Fibroblast of lung (primary cell): ENCODE measurements around the gene SPTB. TPM values are rescaled to one million over a fixed set of nuclear protein-coding genes. Genes with fewer than 3 reads are reported as not detected.

Source experiments
- DNase-seq, 2 donors: peaks; one replicate each; pipeline versions ENCODE4 v3.0.0 to v3.0.0-alpha.2; 2010; ENCODE audit warnings: low read depth in 2 of 2
- H2AFZ ChIP-seq: 2 replicates; pipeline ENCODE4 v1.5.1; 2012; ENCODE audit warnings: low read length, control low read depth, inconsistent platforms
- H3K27ac ChIP-seq: 2 replicates; pipeline ENCODE4 v1.5.1; 2011; ENCODE audit warnings: low read length, control low read depth; ENCODE audit not compliant: insufficient read depth
- H3K27me3 ChIP-seq: 2 replicates; pipeline ENCODE4 v1.5.1; 2011; ENCODE audit warnings: mild to moderate bottlenecking, low read length; ENCODE audit not compliant: control insufficient read depth, insufficient read depth
- H3K36me3 ChIP-seq: 2 replicates; pipeline ENCODE4 v1.5.1; 2011; ENCODE audit warnings: low read length; ENCODE audit not compliant: control insufficient read depth, insufficient read depth
- H3K4me1 ChIP-seq: 2 replicates; pipeline ENCODE4 v1.5.1; 2011; ENCODE audit warnings: low read length; ENCODE audit not compliant: control insufficient read depth, insufficient read depth; ENCODE audit errors: extremely low read depth
- H3K4me2 ChIP-seq: 2 replicates; pipeline ENCODE4 v1.5.1; 2011; ENCODE audit warnings: low read length, control low read depth; ENCODE audit not compliant: insufficient read depth; ENCODE audit errors: extremely low read depth
- H3K4me3 ChIP-seq, 4 experiments: fragments of 200-600 bp in 1 of 4; sonication (generic) in 1 of 4; replicated peaks in 1 of 4; 2 replicates each; pipeline ENCODE4 v1.5.1; 2011 to 2016; ENCODE audit warnings: low read length in 4 of 4, low read depth in 3 of 4, mild to moderate bottlenecking in 3 of 4, control low read depth in 2 of 4, inconsistent platforms in 1 of 4, mixed read lengths in 1 of 4; ENCODE audit not compliant: insufficient read depth in 1 of 4; ENCODE audit errors: control extremely low read depth in 1 of 4
- H3K79me2 ChIP-seq: 2 replicates; pipeline ENCODE4 v1.5.1; 2012; ENCODE audit warnings: mild to moderate bottlenecking, low read length, inconsistent platforms; ENCODE audit not compliant: control insufficient read depth, insufficient read depth
- H3K9ac ChIP-seq: 2 replicates; pipeline ENCODE4 v1.5.1; 2011; ENCODE audit warnings: mild to moderate bottlenecking, low read length, control low read depth; ENCODE audit not compliant: insufficient read depth
- H3K9me3 ChIP-seq: 2 replicates; pipeline ENCODE4 v1.5.1; 2012; ENCODE audit warnings: low read depth, low read length; ENCODE audit not compliant: control insufficient read depth, insufficient read depth
- H4K20me1 ChIP-seq: 2 replicates; pipeline ENCODE4 v1.5.1; 2011; ENCODE audit warnings: low read length; ENCODE audit not compliant: control insufficient read depth, insufficient read depth; ENCODE audit errors: extremely low read depth
- EZH2 ChIP-seq: IDR thresholded peaks from 2 replicates; pipeline ENCODE4 v1.5.1; 2012; ENCODE audit warnings: low read length, control low read depth, mild to moderate bottlenecking; ENCODE audit errors: missing control alignments
- polyA plus RNA-seq, 2 donors: library from polyadenylated mRNA; depleted of rRNA in 1 of 2; stranded (reverse) in 1 of 2; unstranded in 1 of 2; fragments of >200 nt; gene quantifications; 2 replicates each; pipeline ENCODE4 v1.2.1, GENCODE V29; 2011 to 2012; ENCODE audit warnings: missing spikeins in 1 of 2
- total RNA-seq: library from RNA; depleted of rRNA; stranded (reverse); fragments of >200 nt; gene quantifications from 2 replicates; pipeline ENCODE4 v1.2.1, GENCODE V29; 2014
- TF ChIP-seq, protein P1 (sequence below), 2 donors: IDR thresholded peaks in 1 of 2; conservative IDR thresholded peaks in 1 of 2; 1 replicate in 1 of 2; 2 replicates in 1 of 2; pipeline ENCODE4 v1.5.1; 2011 to 2012; ENCODE audit warnings: low read length in 2 of 2, control low read depth in 1 of 2, inconsistent platforms in 1 of 2, low read depth in 1 of 2, mild to moderate bottlenecking in 1 of 2

The SPTB gene
- total and polyA plus RNA-seq, 2 donors (not counting 1 experiment from before 2014, with no cell fraction given): not detected

DNA sequence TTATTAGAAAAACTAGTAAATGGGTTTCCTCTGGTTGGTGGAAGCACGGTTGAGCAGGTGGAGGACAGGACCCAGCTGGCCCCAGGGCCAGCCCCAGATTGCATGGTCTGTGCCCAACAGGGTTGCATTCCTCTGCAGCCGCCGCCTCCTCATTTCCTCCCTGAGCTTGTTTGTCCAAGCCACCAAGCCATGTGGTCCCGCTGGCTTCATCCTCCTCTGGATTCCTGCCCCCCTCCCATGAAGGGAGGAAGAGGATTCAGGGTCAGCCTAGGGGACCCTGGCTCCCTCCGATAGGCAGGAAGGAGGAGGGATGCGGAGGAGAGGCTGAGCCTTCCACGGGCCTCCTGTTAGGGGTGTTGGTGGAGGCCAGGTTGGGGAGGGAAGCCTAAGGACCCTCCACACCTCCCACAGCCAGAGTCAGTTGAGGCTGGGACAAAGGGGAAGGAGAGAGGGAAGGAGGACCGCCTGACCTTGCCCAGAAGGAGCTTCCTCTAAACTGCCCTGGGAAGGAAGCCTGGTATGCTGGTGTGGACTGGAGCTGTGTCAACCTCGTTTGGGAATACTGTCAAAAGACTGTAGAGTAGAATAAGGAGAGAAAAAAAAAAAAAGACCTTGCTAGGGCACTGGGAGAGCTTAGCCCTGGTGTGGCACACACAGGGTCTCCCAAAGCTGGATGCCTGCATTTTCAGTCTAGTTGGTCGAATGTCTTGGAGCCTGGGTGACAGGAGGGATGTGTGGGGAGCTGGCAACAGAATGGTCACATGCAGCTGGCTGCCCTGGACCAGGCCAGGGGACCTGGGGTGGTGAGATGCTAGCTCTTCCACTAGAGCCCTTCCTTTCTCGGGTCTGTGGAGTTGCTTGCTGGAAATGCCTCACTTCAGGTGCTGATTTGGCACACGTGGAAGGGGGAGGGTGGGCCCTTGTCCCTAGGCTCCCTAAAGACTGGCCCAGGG is 133.1 kb downstream of the SPTB start:
- H3K4me2 ChIP-seq: no peak overlapping the region
- no peaks in the 10 kb centered on the region for H3K79me2 ChIP-seq
- TF ChIP-seq EZH2: no peak
- TF ChIP-seq, protein P1, sequence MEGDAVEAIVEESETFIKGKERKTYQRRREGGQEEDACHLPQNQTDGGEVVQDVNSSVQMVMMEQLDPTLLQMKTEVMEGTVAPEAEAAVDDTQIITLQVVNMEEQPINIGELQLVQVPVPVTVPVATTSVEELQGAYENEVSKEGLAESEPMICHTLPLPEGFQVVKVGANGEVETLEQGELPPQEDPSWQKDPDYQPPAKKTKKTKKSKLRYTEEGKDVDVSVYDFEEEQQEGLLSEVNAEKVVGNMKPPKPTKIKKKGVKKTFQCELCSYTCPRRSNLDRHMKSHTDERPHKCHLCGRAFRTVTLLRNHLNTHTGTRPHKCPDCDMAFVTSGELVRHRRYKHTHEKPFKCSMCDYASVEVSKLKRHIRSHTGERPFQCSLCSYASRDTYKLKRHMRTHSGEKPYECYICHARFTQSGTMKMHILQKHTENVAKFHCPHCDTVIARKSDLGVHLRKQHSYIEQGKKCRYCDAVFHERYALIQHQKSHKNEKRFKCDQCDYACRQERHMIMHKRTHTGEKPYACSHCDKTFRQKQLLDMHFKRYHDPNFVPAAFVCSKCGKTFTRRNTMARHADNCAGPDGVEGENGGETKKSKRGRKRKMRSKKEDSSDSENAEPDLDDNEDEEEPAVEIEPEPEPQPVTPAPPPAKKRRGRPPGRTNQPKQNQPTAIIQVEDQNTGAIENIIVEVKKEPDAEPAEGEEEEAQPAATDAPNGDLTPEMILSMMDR (conservative IDR thresholded peaks at IDR 0.05 in 1 of 2, IDR thresholded peaks at IDR 0.05 in 1 of 2; ENCODE audit: low read depth in 1 of 2, low read length in 2 of 2): no peak
- H3K27me3 ChIP-seq: no peaks in the 10 kb centered on the region
- H2AFZ ChIP-seq: no peak overlapping the region
- H3K9ac ChIP-seq: no peak overlapping the region
- H3K4me3 ChIP-seq: no peak overlapping the region
- no peaks in the 10 kb centered on the region for H3K9me3 ChIP-seq
- H3K4me1 ChIP-seq: peaks cover 2% of the 10 kb centered on the region
- H3K36me3 ChIP-seq: no peaks in the 10 kb centered on the region
- DNase-seq: peak in 1 of 2 donors; percentile 37
- no peaks in the 10 kb centered on the region for H4K20me1 ChIP-seq
- H3K27ac ChIP-seq: no peak overlapping the region

DNA sequence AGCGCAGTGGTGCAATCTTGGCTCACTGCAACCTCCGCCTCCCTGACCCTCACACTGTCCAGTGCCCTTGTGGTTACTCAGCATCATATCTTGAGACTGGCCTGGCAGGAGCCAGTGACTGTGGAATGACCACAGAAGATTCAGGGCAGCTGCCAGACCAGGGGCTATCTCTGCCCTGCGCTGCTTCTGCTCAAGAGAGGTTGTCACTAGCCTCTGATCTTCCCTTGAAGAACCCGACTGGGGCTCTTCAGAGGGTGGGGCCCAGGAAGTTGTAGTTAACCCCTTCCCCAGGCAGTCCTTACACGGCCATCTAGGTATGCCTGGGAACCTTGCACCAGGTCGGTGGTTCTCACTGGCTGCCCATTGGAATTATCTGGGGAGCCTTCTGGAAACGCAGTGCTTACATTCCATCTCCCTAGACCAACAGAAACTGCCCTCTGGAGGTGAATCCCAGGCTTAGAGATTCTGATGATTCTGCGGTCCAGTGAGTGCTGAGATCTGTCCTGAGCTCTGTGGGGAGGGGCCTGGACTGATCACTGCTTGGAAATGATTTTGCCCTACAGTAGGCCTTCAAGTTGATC is 134.1 kb downstream of the SPTB start:
- Histone ChIP-seq H2AFZ (no peak overlapping the region), H3K27me3 (no peaks in the 10 kb centered on the region), H3K4me3 (no peak overlapping the region), H4K20me1 (no peaks in the 10 kb centered on the region), H3K4me2 (no peak overlapping the region), H3K4me1 (peaks cover 2% of the 10 kb centered on the region), H3K36me3 (no peaks in the 10 kb centered on the region), H3K9ac (no peak overlapping the region), H3K27ac (no peak overlapping the region), H3K79me2 (no peaks in the 10 kb centered on the region), H3K9me3 (no peaks in the 10 kb centered on the region)
- TF ChIP-seq EZH2: no peak
- TF ChIP-seq, protein P1 (conservative IDR thresholded peaks at IDR 0.05 in 1 of 2, IDR thresholded peaks at IDR 0.05 in 1 of 2; ENCODE audit: low read depth in 1 of 2, low read length in 2 of 2): no peak
- DNase-seq: peak in 1 of 2 donors; percentile 28

DNA sequence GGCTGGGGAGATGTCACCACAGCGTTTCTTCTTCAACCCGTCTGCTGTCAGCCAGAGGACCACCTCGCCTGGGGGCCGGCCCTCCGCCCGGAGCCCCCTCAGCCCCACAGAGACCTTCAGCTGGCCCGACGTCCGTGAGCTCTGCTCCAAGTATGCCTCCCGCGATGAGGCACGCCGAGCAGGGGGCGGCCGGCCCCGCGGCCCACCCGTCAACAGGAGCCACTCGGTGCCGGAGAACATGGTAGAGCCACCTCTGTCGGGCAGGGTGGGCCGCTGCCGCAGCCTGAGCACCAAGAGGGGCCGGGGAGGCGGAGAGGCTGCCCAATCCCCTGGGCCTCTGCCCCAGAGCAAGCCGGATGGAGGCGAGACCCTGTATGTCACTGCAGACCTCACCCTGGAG is 136.6 kb downstream of the SPTB start:
- TF ChIP-seq, protein P1 (conservative IDR thresholded peaks at IDR 0.05 in 1 of 2, IDR thresholded peaks at IDR 0.05 in 1 of 2; ENCODE audit: low read depth in 1 of 2, low read length in 2 of 2): no peak
- TF ChIP-seq EZH2: no peak
- H3K36me3 ChIP-seq: no peaks in the 10 kb centered on the region
- H3K4me2 ChIP-seq: no peak overlapping the region
- no peak for DNase-seq
- no peak overlapping the region for H2AFZ ChIP-seq
- H3K79me2 ChIP-seq: no peaks in the 10 kb centered on the region
- no peaks in the 10 kb centered on the region for H4K20me1 ChIP-seq
- H3K27me3 ChIP-seq: no peaks in the 10 kb centered on the region
- H3K4me1 ChIP-seq: peaks cover 2% of the 10 kb centered on the region
- no peak overlapping the region for H3K27ac ChIP-seq
- H3K4me3 ChIP-seq: no peak overlapping the region
- H3K9me3 ChIP-seq: no peaks in the 10 kb centered on the region
- no peak overlapping the region for H3K9ac ChIP-seq
